IMR-90 (cell line): ENCODE measurements around the gene TAL2. TPM values are rescaled to one million over a fixed set of nuclear protein-coding genes. Genes with fewer than 3 reads are reported as not detected.

Experiments used
- ATAC-seq: fragments of 200-7000 bp; cut with Tn5 transposase; 2 replicates; pipeline ENCODE4 v1.9.1; 2020; ENCODE audit warnings: low read depth, mild to moderate bottlenecking, moderate library complexity
- BruUV-seq: library from RNA; stranded (reverse); fragments of 400-500 nt; replicated peaks from 2 replicates; lab custom pipeline; 2021; lab: Mats Ljungman, UMichigan
- CTCF ChIA-PET: fragments of 300-600 bp; formaldehyde crosslinking; extraction: SDS; loops from one replicate; lab custom pipeline; 2021; ENCODE audit warnings: antibody characterized with exemption; lab: Yijun Ruan, JAX
- POLR2A ChIA-PET: fragments of 300-600 bp; sonication (Branson Sonifier 250); formaldehyde crosslinking; loops from one replicate; lab custom pipeline; 2022; ENCODE audit warnings: antibody characterized with exemption; ENCODE audit not compliant: unreplicated experiment; lab: Charles Lee
- DNase-seq: peaks from one replicate; pipeline ENCODE4 v3.0.0; 2013
- H2AFZ ChIP-seq: replicated peaks from 2 replicates; pipeline ENCODE3; 2013; ENCODE audit warnings: low read length, mild to moderate bottlenecking; ENCODE audit not compliant: poor library complexity
- H2AK5ac ChIP-seq: 2 replicates; pipeline ENCODE4 v1.6.1; 2013; ENCODE audit warnings: low read depth, low read length, inconsistent platforms
- H2AK9ac ChIP-seq: replicated peaks from 2 replicates; pipeline ENCODE3; 2013; ENCODE audit warnings: mild to moderate bottlenecking, low read depth, low read length, moderate library complexity; ENCODE audit not compliant: poor library complexity
- H2BK120ac ChIP-seq: 2 replicates; pipeline ENCODE4 v1.6.1; 2013; ENCODE audit warnings: low read depth, low read length, inconsistent platforms
- H2BK15ac ChIP-seq: 3 replicates; pipeline ENCODE4 v1.6.1; 2013; ENCODE audit warnings: low read depth, low read length, inconsistent platforms
- H2BK20ac ChIP-seq: 2 replicates; pipeline ENCODE4 v1.6.1; 2013; ENCODE audit warnings: low read depth, mild to moderate bottlenecking, inconsistent platforms, low read length, moderate library complexity
- H2BK5ac ChIP-seq: 2 replicates; pipeline ENCODE4 v1.6.1; 2013; ENCODE audit warnings: mild to moderate bottlenecking, low read depth, low read length, inconsistent platforms; ENCODE audit not compliant: poor library complexity, severe bottlenecking
- H3K14ac ChIP-seq: replicated peaks from 2 replicates; pipeline ENCODE4 v1.6.1; 2013; ENCODE audit warnings: low read depth, low read length, inconsistent platforms
- H3K18ac ChIP-seq: 2 replicates; pipeline ENCODE4 v1.6.1; 2013; ENCODE audit warnings: low read depth, low read length, control low read depth
- H3K23ac ChIP-seq: 2 replicates; pipeline ENCODE4 v1.6.1; 2013; ENCODE audit warnings: low read depth, low read length, inconsistent platforms
- H3K27ac ChIP-seq: 2 replicates; pipeline ENCODE4 v1.5.1; 2013; ENCODE audit warnings: mild to moderate bottlenecking, control low read depth, low read length; ENCODE audit not compliant: insufficient read depth
- H3K27me3 ChIP-seq: 2 replicates; pipeline ENCODE4 v1.6.1; 2013; ENCODE audit warnings: low read length; ENCODE audit not compliant: control insufficient read depth, insufficient read depth
- H3K36me3 ChIP-seq: 2 replicates; pipeline ENCODE4 v1.6.1; 2013; ENCODE audit warnings: low read length, mixed read lengths; ENCODE audit not compliant: control insufficient read depth, insufficient read depth
- H3K4ac ChIP-seq: 2 replicates; pipeline ENCODE4 v1.6.1; 2013; ENCODE audit warnings: low read depth, low read length, inconsistent platforms
- H3K4me1 ChIP-seq: 2 replicates; pipeline ENCODE4 v1.6.1; 2013; ENCODE audit warnings: low read length, mixed read lengths; ENCODE audit not compliant: control insufficient read depth, insufficient read depth
- H3K4me2 ChIP-seq: 2 replicates; pipeline ENCODE4 v1.6.1; 2013; ENCODE audit warnings: low read depth, mild to moderate bottlenecking, control low read depth, low read length, moderate library complexity
- H3K4me3 ChIP-seq: 2 replicates; pipeline ENCODE4 v1.5.1; 2013; ENCODE audit warnings: low read depth, mild to moderate bottlenecking, control low read depth, low read length, moderate library complexity; ENCODE audit not compliant: insufficient read depth
- H3K56ac ChIP-seq: 2 replicates; pipeline ENCODE4 v1.6.1; 2013; ENCODE audit warnings: low read length, inconsistent platforms; ENCODE audit not compliant: insufficient read depth; ENCODE audit errors: extremely low read depth
- H3K79me1 ChIP-seq, 2 experiments: 2 replicates each; pipeline ENCODE4 v1.6.1; 2013; ENCODE audit warnings: low read length in 2 of 2, inconsistent platforms in 1 of 2, low read depth in 1 of 2
- H3K9ac ChIP-seq: 2 replicates; pipeline ENCODE4 v1.6.1; 2013; ENCODE audit warnings: low read depth, low read length, control low read depth
- H3K9me1 ChIP-seq: 2 replicates; pipeline ENCODE4 v1.6.1; 2013; ENCODE audit warnings: low read length, inconsistent platforms; ENCODE audit not compliant: insufficient read depth
- H3K9me3 ChIP-seq: 2 replicates; pipeline ENCODE4 v1.6.1; 2013; ENCODE audit warnings: low read length; ENCODE audit not compliant: control insufficient read depth, insufficient read depth
- H4K20me1 ChIP-seq: 2 replicates; pipeline ENCODE4 v1.6.1; 2013; ENCODE audit warnings: low read length, inconsistent platforms; ENCODE audit not compliant: insufficient read depth
- H4K5ac ChIP-seq: 2 replicates; pipeline ENCODE4 v1.6.1; 2013; ENCODE audit warnings: mild to moderate bottlenecking, low read depth, low read length, control low read depth
- H4K8ac ChIP-seq, 2 experiments: 2 replicates each; pipeline ENCODE4 v1.6.1; 2013; ENCODE audit warnings: low read depth in 2 of 2, low read length in 2 of 2, control low read depth in 1 of 2, inconsistent platforms in 1 of 2
- H4K91ac ChIP-seq: 2 replicates; pipeline ENCODE4 v1.6.1; 2013; ENCODE audit warnings: low read depth, low read length, inconsistent platforms; ENCODE audit not compliant: insufficient read depth
- BHLHE40 ChIP-seq: fragments of 150-350 bp; IDR thresholded peaks from 2 replicates; pipeline ENCODE4 v1.6.1; 2016; ENCODE audit warnings: mild to moderate bottlenecking, low read depth, low read length
- CEBPB ChIP-seq: IDR thresholded peaks from 2 replicates; pipeline ENCODE4 v1.6.1; 2012; ENCODE audit warnings: low read depth, low read length, improper control_type of control experiment
- CHD1 ChIP-seq: IDR thresholded peaks from 2 replicates; pipeline ENCODE4 v1.6.1; 2012; ENCODE audit warnings: low read depth, low read length, improper control_type of control experiment
- ELK1 ChIP-seq: fragments of 150-350 bp; IDR thresholded peaks from 2 replicates; pipeline ENCODE4 v1.6.1; 2016; ENCODE audit warnings: low read depth, mild to moderate bottlenecking, low read length, moderate library complexity, borderline replicate concordance
- FOS ChIP-seq: fragments of 150-350 bp; IDR thresholded peaks from 2 replicates; pipeline ENCODE4 v1.6.1; 2016; ENCODE audit warnings: low read depth, low read length
- MAFK ChIP-seq: IDR thresholded peaks from 2 replicates; pipeline ENCODE4 v1.6.1; 2012; ENCODE audit warnings: low read depth, low read length, improper control_type of control experiment
- MAZ ChIP-seq: IDR thresholded peaks from 2 replicates; pipeline ENCODE4 v1.6.1; 2012; ENCODE audit warnings: low read depth, mild to moderate bottlenecking, low read length, improper control_type of control experiment, moderate library complexity, borderline replicate concordance
- MXI1 ChIP-seq: IDR thresholded peaks from 2 replicates; pipeline ENCODE4 v1.6.1; 2012; ENCODE audit warnings: low read depth, mild to moderate bottlenecking, low read length, moderate library complexity, borderline replicate concordance
- NFE2L2 ChIP-seq: fragments of 150-350 bp; IDR thresholded peaks from 2 replicates; pipeline ENCODE4 v1.6.1; 2016; ENCODE audit warnings: low read depth, mild to moderate bottlenecking, low read length
- POLR2A ChIP-seq: IDR thresholded peaks from 2 replicates; pipeline ENCODE4 v1.6.1; 2012; ENCODE audit warnings: mild to moderate bottlenecking, low read depth, low read length
- RAD21 ChIP-seq: IDR thresholded peaks from 2 replicates; pipeline ENCODE4 v1.6.1; 2012; ENCODE audit warnings: low read length, improper control_type of control experiment
- RCOR1 ChIP-seq: IDR thresholded peaks from 2 replicates; pipeline ENCODE4 v1.6.1; 2012; ENCODE audit warnings: mild to moderate bottlenecking, low read length, improper control_type of control experiment; ENCODE audit not compliant: insufficient replicate concordance
- RFX5 ChIP-seq: IDR thresholded peaks from 2 replicates; pipeline ENCODE4 v1.8.0; 2012; ENCODE audit warnings: low read depth, mild to moderate bottlenecking, low read length, moderate library complexity
- SMC3 ChIP-seq: fragments of 150-350 bp; IDR thresholded peaks from 2 replicates; pipeline ENCODE4 v1.6.1; 2016; ENCODE audit warnings: low read depth, mild to moderate bottlenecking, antibody characterized with exemption, low read length, moderate library complexity
- USF2 ChIP-seq: fragments of 150-350 bp; IDR thresholded peaks from 2 replicates; pipeline ENCODE4 v1.6.1; 2017; ENCODE audit warnings: mild to moderate bottlenecking, antibody characterized with exemption, low read length, low read depth
- WGBS, 2 experiments: methylation state at CpG; one replicate each; pipeline versions ENCODE4 v1.1.5 to v1.1.7; 2013; ENCODE audit warnings: missing lambda C conversion rate in 2 of 2; ENCODE audit not compliant: insufficient read length in 1 of 2; ENCODE audit errors: extremely low coverage in 2 of 2; 5-methylcytosine and 5-hydroxymethylcytosine counted together
- dilution Hi-C: fragments of 300-500 bp; cut with HindIII; formaldehyde crosslinking; loops from one replicate; pipeline ENCODE4 v1.14.3; 2018; ENCODE audit warnings: low sequenced_read_pairs; ENCODE audit not compliant: unreplicated experiment
- in situ Hi-C: fragments of 300-500 bp; cut with MboI; formaldehyde crosslinking; loops from 3 replicates; pipeline ENCODE4 v1.14.3; 2019; ENCODE audit warnings: low sequenced_read_pairs, inconsistent platforms, mixed read lengths
- intact Hi-C: fragments of 100-400 bp; cut with micrococcal nuclease; formaldehyde crosslinking; loops from 2 replicates; pipeline ENCODE4 v1.10.0; 2022
- polyA plus RNA-seq, 3 experiments: library from polyadenylated mRNA; depleted of rRNA; stranded (reverse); fragments of >200 nt; gene quantifications; 2 replicates each; pipeline ENCODE4 v1.2.3, GENCODE V29; 2012; ENCODE audit warnings: low replicate concordance in 1 of 3
- total RNA-seq: library from RNA; depleted of rRNA; stranded (reverse); fragments of >200 nt; gene quantifications from 2 replicates; pipeline ENCODE4 v1.2.3, GENCODE V29; 2012

TAL2 gene
- total and polyA plus RNA-seq, 2 of the 4 experiments (the other 2 are of a cell fraction), result 0.26 TPM; not detected in 1

GRCh38 chr9:105683688-105684275 lies 21.5 kb downstream of the TAL2 start:
- CTCF ChIA-PET, result no interaction called here
- no peak overlapping the region for H3K4me3 ChIP-seq

More at GRCh38 chr9:105683688-105684275, 21.5 kb downstream of the TAL2 start:
- Histone ChIP-seq H2BK5ac (no peak overlapping the region), H4K5ac (no peak overlapping the region), H3K9ac (no peak overlapping the region), H3K23ac (no peak overlapping the region), H3K18ac (no peak overlapping the region), H2BK20ac (no peak overlapping the region), H3K9me1 (no peaks in the 10 kb centered on the region), H3K14ac (no peak overlapping the region), H3K27ac (no peak overlapping the region), H3K4ac (no peak overlapping the region), H2AK5ac (no peak overlapping the region), H3K36me3 (no peaks in the 10 kb centered on the region), H2AFZ (no peak overlapping the region), H4K91ac (no peak overlapping the region), H3K9me3 (no peaks in the 10 kb centered on the region), H4K20me1 (no peaks in the 10 kb centered on the region), H3K79me1 (no peaks in the 10 kb centered on the region), H2BK15ac (no peak overlapping the region), H3K4me1 (no peaks in the 10 kb centered on the region), H3K27me3 (peaks cover 3% of the 10 kb centered on the region; the same call in 1 of the 2 replicates), H2BK120ac (no peak overlapping the region), H4K8ac (no peak overlapping the region), H3K4me2 (no peak overlapping the region), H3K56ac (no peak overlapping the region), H2AK9ac (no peak overlapping the region)
- BruUV-seq, result no TSS peak
- intact Hi-C loops, result no loop called here
- no peak for DNase-seq
- dilution Hi-C loops, result no loop called here
- WGBS, 2 experiments, result no CpG with 5 or more reads among the region's 1 CpG
- TF ChIP-seq RAD21, result no peak
- TF ChIP-seq RFX5, result no peak
- no peak for TF ChIP-seq MXI1
- no peak for TF ChIP-seq FOS
- TF ChIP-seq RCOR1, result no peak
- no peak for TF ChIP-seq ELK1
- no peak for TF ChIP-seq MAFK
- TF ChIP-seq NFE2L2, result no peak
- no peak for TF ChIP-seq SMC3
- no peak for TF ChIP-seq USF2
- TF ChIP-seq BHLHE40, result no peak
- no peak for TF ChIP-seq CEBPB
- TF ChIP-seq POLR2A, result no peak
- no peak for TF ChIP-seq CHD1
- no peak for TF ChIP-seq MAZ
- no peak for ATAC-seq
- in situ Hi-C loops, result no loop called here
- POLR2A ChIA-PET, result no interaction called here
